ENCODE measurements around the gene MCC.

The MCC gene

DNA sequence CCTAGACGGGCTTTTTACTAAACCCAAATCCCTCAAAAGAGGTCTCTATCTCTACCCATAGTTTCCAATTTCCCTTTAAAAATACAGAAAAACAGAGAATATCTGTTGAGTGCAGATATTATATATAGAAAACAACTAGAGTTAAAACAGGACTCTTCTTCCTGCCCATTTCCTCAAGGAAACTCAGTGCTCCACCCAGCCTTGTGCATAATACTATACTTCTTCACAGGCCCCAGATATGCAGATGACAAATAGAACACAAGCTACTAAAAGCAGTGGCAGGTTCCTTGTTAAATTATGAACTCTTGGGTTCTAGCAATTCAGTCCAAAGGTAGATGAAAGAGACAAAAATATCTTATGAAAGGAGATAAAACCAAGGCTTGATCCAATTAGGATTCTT lies 253.7 kb downstream of the MCC start:
- H3K36me3 ChIP-seq (ENCODE audit: control insufficient read depth, insufficient read depth, low read length), result no peaks in the 10 kb centered on the region
- H3K4me3 ChIP-seq (ENCODE audit: insufficient read depth, low read depth, low read length), result no peak overlapping the region
- H3K4me1 ChIP-seq (ENCODE audit: control insufficient read depth, insufficient read depth, low read length), result peaks cover 3% of the 10 kb centered on the region
- no peaks in the 10 kb centered on the region for H3K27me3 ChIP-seq (ENCODE audit: control insufficient read depth, insufficient read depth, low read length, poor library complexity, severe bottlenecking)
- WGBS, 2 experiments, result 83 to 86% methylated on average over 1 of the region's 1 CpG
- H3K9me3 ChIP-seq (ENCODE audit: control insufficient read depth, low read length), result no peaks in the 10 kb centered on the region
- no peak overlapping the region for H3K27ac ChIP-seq (ENCODE audit: insufficient read depth, low read depth, low read length, poor library complexity, severe bottlenecking)

DNA sequence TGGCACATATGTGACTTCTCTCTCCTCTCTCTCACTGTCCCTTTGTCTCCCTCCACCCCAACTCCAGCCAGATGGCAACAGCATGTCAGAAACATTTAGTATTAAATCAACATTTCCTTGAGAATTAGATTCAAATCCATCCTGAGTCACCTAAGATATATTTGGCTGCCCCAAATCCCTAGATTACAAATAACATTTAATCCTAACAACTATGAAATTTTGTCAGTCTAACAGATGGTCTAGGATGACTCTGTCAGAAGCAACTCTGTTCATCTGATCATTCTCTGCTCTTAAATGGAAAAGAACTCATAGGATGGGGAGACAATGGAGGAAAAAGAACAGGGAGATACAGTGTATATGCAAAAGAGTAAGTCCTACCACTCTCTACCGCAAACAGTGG lies 254.6 kb downstream of the MCC start:
- H3K9me3 ChIP-seq (ENCODE audit: control insufficient read depth, low read length), result no peaks in the 10 kb centered on the region
- H3K27ac ChIP-seq (ENCODE audit: insufficient read depth, low read depth, low read length, poor library complexity, severe bottlenecking), result no peak overlapping the region
- H3K27me3 ChIP-seq (ENCODE audit: control insufficient read depth, insufficient read depth, low read length, poor library complexity, severe bottlenecking), result no peaks in the 10 kb centered on the region
- no peak overlapping the region for H3K4me3 ChIP-seq (ENCODE audit: insufficient read depth, low read depth, low read length)
- H3K4me1 ChIP-seq (ENCODE audit: control insufficient read depth, insufficient read depth, low read length), result peaks cover 3% of the 10 kb centered on the region
- no peaks in the 10 kb centered on the region for H3K36me3 ChIP-seq (ENCODE audit: control insufficient read depth, insufficient read depth, low read length)
- WGBS, 2 experiments, result 89 to 90% methylated on average over 1 of the region's 1 CpG

DNA sequence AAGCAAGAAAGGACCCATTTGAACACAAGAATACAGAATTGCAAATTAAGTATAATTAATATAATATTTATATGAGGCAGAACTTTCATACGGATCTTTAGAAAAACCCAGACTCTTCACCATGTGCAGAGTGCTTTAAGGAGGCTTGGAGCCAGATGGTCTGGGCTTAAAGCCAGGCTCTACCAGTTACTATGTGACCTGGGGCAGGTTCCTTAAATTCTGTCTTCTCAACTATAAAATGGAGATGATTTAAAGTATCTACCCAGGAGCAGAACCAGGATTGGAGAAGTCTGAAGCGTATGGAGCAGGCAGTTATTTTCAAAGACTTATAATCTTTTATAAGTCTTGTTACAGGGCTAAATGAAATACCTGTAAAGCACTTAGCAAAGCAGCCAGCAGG lies 255.6 kb downstream of the MCC start:
- WGBS, 2 experiments, result 100% methylated on average over 2 of the region's 2 CpGs
- H3K36me3 ChIP-seq (ENCODE audit: control insufficient read depth, insufficient read depth, low read length), result no peaks in the 10 kb centered on the region
- H3K9me3 ChIP-seq (ENCODE audit: control insufficient read depth, low read length), result no peaks in the 10 kb centered on the region
- H3K4me1 ChIP-seq (ENCODE audit: control insufficient read depth, insufficient read depth, low read length), result peaks cover 3% of the 10 kb centered on the region
- no peaks in the 10 kb centered on the region for H3K27me3 ChIP-seq (ENCODE audit: control insufficient read depth, insufficient read depth, low read length, poor library complexity, severe bottlenecking)
- no peak overlapping the region for H3K27ac ChIP-seq (ENCODE audit: insufficient read depth, low read depth, low read length, poor library complexity, severe bottlenecking)
- no peak overlapping the region for H3K4me3 ChIP-seq (ENCODE audit: insufficient read depth, low read depth, low read length)

DNA sequence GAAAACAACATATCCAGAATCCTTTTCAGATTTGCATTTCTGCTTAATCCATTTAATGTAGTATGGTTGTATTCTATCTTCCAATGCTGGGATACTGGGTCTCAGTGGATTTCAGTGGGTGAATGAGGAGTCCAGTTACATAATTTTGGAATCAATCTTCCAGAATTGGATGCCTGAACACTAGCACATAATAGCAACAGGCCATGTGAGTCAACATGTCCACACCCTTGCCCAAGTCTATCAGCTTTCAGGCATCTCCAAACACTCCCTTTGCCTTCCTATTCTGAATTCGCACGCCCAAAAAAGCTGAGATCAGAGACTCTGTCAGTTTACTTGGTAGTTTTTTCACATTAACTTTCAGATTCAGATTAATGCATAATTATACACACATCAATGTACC lies 256.0 kb downstream of the MCC start:
- H3K27me3 ChIP-seq (ENCODE audit: control insufficient read depth, insufficient read depth, low read length, poor library complexity, severe bottlenecking), result no peaks in the 10 kb centered on the region
- no peaks in the 10 kb centered on the region for H3K9me3 ChIP-seq (ENCODE audit: control insufficient read depth, low read length)
- WGBS, 2 experiments, result 44 to 49% methylated on average over 2 of the region's 2 CpGs
- H3K4me1 ChIP-seq (ENCODE audit: control insufficient read depth, insufficient read depth, low read length), result no peaks in the 10 kb centered on the region
- H3K27ac ChIP-seq (ENCODE audit: insufficient read depth, low read depth, low read length, poor library complexity, severe bottlenecking), result no peak overlapping the region
- H3K36me3 ChIP-seq (ENCODE audit: control insufficient read depth, insufficient read depth, low read length), result no peaks in the 10 kb centered on the region
- no peak overlapping the region for H3K4me3 ChIP-seq (ENCODE audit: insufficient read depth, low read depth, low read length)

DNA sequence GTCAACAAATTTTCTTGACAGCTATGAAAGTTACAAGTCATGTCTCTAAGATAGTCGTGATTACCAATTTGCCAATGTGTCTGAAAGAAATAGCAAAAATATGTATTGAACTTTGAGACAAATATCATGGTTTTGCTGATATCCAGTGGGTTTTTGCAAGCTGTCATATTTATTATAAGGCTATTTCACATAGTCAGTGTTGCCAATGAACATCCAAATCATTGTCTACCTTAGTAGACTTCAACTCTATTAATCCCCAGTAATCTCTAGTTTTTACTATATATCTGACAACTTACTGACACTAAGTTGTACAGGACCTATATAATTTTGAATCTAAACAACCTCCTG lies 256.6 kb downstream of the MCC start:
- H3K27ac ChIP-seq (ENCODE audit: insufficient read depth, low read depth, low read length, poor library complexity, severe bottlenecking), result no peak overlapping the region
- no peaks in the 10 kb centered on the region for H3K36me3 ChIP-seq (ENCODE audit: control insufficient read depth, insufficient read depth, low read length)
- H3K4me3 ChIP-seq (ENCODE audit: insufficient read depth, low read depth, low read length), result no peak overlapping the region
- WGBS, 2 experiments, result 95 to 100% methylated on average over 1 of the region's 1 CpG
- no peaks in the 10 kb centered on the region for H3K9me3 ChIP-seq (ENCODE audit: control insufficient read depth, low read length)
- H3K4me1 ChIP-seq (ENCODE audit: control insufficient read depth, insufficient read depth, low read length), result no peaks in the 10 kb centered on the region
- H3K27me3 ChIP-seq (ENCODE audit: control insufficient read depth, insufficient read depth, low read length, poor library complexity, severe bottlenecking), result no peaks in the 10 kb centered on the region

GRCh38 chr5:113230711-113231652 lies 257.3 kb downstream of the MCC start:
- Histone ChIP-seq H3K27me3 (ENCODE audit: control insufficient read depth, insufficient read depth, low read length, poor library complexity, severe bottlenecking) (no peaks in the 10 kb centered on the region), H3K4me1 (ENCODE audit: control insufficient read depth, insufficient read depth, low read length) (no peaks in the 10 kb centered on the region), H3K36me3 (ENCODE audit: control insufficient read depth, insufficient read depth, low read length) (no peaks in the 10 kb centered on the region), H3K9me3 (ENCODE audit: control insufficient read depth, low read length) (no peaks in the 10 kb centered on the region), H3K27ac (ENCODE audit: insufficient read depth, low read depth, low read length, poor library complexity, severe bottlenecking) (no peak overlapping the region), H3K4me3 (ENCODE audit: insufficient read depth, low read depth, low read length) (no peak overlapping the region)
- 42 to 45% methylated on average over 2 to 4 of the region's 4 CpGs for WGBS, 2 experiments

- no peaks in the 10 kb centered on the region for H3K4me1 ChIP-seq (ENCODE audit: control insufficient read depth, insufficient read depth, low read length)
- H3K4me3 ChIP-seq (ENCODE audit: insufficient read depth, low read depth, low read length), result no peak overlapping the region
- no peaks in the 10 kb centered on the region for H3K9me3 ChIP-seq (ENCODE audit: control insufficient read depth, low read length)
- H3K27ac ChIP-seq (ENCODE audit: insufficient read depth, low read depth, low read length, poor library complexity, severe bottlenecking), result no peak overlapping the region
- no peaks in the 10 kb centered on the region for H3K36me3 ChIP-seq (ENCODE audit: control insufficient read depth, insufficient read depth, low read length)
- 93 to 94% methylated on average over 3 of the region's 3 CpGs for WGBS, 2 experiments
- no peaks in the 10 kb centered on the region for H3K27me3 ChIP-seq (ENCODE audit: control insufficient read depth, insufficient read depth, low read length, poor library complexity, severe bottlenecking)
These were observed 260.5 kb downstream of the MCC start for GRCh38 chr5:113227798-113228197.

DNA sequence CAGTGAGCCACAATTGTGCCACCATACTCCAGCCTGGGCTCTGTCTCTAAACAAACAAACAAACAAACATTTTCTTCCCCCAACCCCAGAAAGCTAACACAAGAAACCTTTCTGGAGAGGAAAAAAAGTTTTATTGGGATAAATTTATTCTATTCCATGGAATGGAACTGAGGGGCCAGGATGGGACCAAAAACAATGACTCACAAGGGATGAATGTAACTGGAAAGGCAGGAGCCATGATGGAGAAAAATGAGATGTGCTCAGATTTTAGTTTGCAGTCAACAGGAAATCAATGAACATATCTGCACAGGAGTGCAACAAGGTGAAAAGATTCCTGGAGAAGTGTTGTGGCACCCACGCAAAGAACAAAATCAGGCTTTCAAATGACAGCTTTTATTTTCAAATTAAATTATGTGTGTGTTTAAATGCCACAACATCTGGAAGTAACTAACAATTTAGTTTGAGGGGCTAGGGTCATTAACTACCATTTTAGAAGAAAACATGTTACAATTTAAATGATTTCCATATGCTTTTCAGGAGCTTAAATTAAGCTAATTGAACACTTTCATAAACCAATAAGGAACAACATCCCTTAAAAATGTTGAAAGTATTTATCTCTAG lies 262.0 kb downstream of the MCC start:
- Histone ChIP-seq H3K36me3 (ENCODE audit: control insufficient read depth, insufficient read depth, low read length) (no peaks in the 10 kb centered on the region), H3K27ac (ENCODE audit: insufficient read depth, low read depth, low read length, poor library complexity, severe bottlenecking) (no peak overlapping the region), H3K9me3 (ENCODE audit: control insufficient read depth, low read length) (no peaks in the 10 kb centered on the region), H3K4me1 (ENCODE audit: control insufficient read depth, insufficient read depth, low read length) (no peaks in the 10 kb centered on the region), H3K4me3 (ENCODE audit: insufficient read depth, low read depth, low read length) (no peak overlapping the region), H3K27me3 (ENCODE audit: control insufficient read depth, insufficient read depth, low read length, poor library complexity, severe bottlenecking) (no peaks in the 10 kb centered on the region)
- 88 to 100% methylated on average over 1 of the region's 1 CpG for WGBS, 2 experiments

GRCh38 chr5:113225259-113225658 lies 263.0 kb downstream of the MCC start:
- H3K36me3 ChIP-seq (ENCODE audit: control insufficient read depth, insufficient read depth, low read length), result no peaks in the 10 kb centered on the region
- no peaks in the 10 kb centered on the region for H3K27me3 ChIP-seq (ENCODE audit: control insufficient read depth, insufficient read depth, low read length, poor library complexity, severe bottlenecking)
- no peak overlapping the region for H3K27ac ChIP-seq (ENCODE audit: insufficient read depth, low read depth, low read length, poor library complexity, severe bottlenecking)
- WGBS, 2 experiments, result 90 to 92% methylated on average over 2 of the region's 2 CpGs
- H3K4me3 ChIP-seq (ENCODE audit: insufficient read depth, low read depth, low read length), result no peak overlapping the region
- no peaks in the 10 kb centered on the region for H3K4me1 ChIP-seq (ENCODE audit: control insufficient read depth, insufficient read depth, low read length)
- no peaks in the 10 kb centered on the region for H3K9me3 ChIP-seq (ENCODE audit: control insufficient read depth, low read length)

- WGBS, 2 experiments, result 94 to 96% methylated on average over 4 of the region's 4 CpGs
- no peaks in the 10 kb centered on the region for H3K36me3 ChIP-seq (ENCODE audit: control insufficient read depth, insufficient read depth, low read length)
- H3K27ac ChIP-seq (ENCODE audit: insufficient read depth, low read depth, low read length, poor library complexity, severe bottlenecking), result no peak overlapping the region
- no peaks in the 10 kb centered on the region for H3K4me1 ChIP-seq (ENCODE audit: control insufficient read depth, insufficient read depth, low read length)
- H3K4me3 ChIP-seq (ENCODE audit: insufficient read depth, low read depth, low read length), result no peak overlapping the region
- H3K9me3 ChIP-seq (ENCODE audit: control insufficient read depth, low read length), result no peaks in the 10 kb centered on the region
- H3K27me3 ChIP-seq (ENCODE audit: control insufficient read depth, insufficient read depth, low read length, poor library complexity, severe bottlenecking), result no peaks in the 10 kb centered on the region
These were observed 263.6 kb downstream of the MCC start for GRCh38 chr5:113224605-113225065.

Measured in ectodermal cell (in vitro differentiated cells).